Activated naive CD4-positive, alpha-beta T cell treated with anti-CD3 and anti-CD28 coated beads, Interleukin-2, amount 50 U/mL, for 24 hours (primary cell): ENCODE results near the gene MAGEA9.
"Not testable (repeated sequence)": the region's sequence is repeated elsewhere in the genome, so short reads cannot be mapped to it uniquely, and the experiment has no call there.

Experiments used
- H3K27ac Mint-ChIP-seq: one replicate; pipeline ENCODE4 v1.8.0; 2021; ENCODE audit warnings: mild to moderate bottlenecking, mixed read lengths
- H3K27me3 Mint-ChIP-seq: one replicate; pipeline ENCODE4 v1.8.0; 2021; ENCODE audit warnings: mixed read lengths
- H3K36me3 Mint-ChIP-seq: one replicate; pipeline ENCODE4 v1.8.0; 2021; ENCODE audit warnings: mixed read lengths
- H3K4me1 Mint-ChIP-seq: one replicate; pipeline ENCODE4 v1.8.0; 2021; ENCODE audit warnings: mixed read lengths
- H3K4me3 Mint-ChIP-seq: one replicate; pipeline ENCODE4 v1.8.0; 2021; ENCODE audit warnings: mild to moderate bottlenecking, mixed read lengths
- H3K9me3 Mint-ChIP-seq: one replicate; pipeline ENCODE4 v1.8.0; 2021; ENCODE audit warnings: mixed read lengths

MAGEA9 gene

GRCh38 chrX:149795531-149795930 lies 13.8 kb downstream of the MAGEA9 start:
- not testable (repeated sequence) for H3K27ac Mint-ChIP-seq, H3K9me3 Mint-ChIP-seq, H3K27me3 Mint-ChIP-seq, H3K36me3 Mint-ChIP-seq, H3K4me3 Mint-ChIP-seq
- peaks cover 32% of the 10 kb centered on the region for H3K4me1 Mint-ChIP-seq

DNA sequence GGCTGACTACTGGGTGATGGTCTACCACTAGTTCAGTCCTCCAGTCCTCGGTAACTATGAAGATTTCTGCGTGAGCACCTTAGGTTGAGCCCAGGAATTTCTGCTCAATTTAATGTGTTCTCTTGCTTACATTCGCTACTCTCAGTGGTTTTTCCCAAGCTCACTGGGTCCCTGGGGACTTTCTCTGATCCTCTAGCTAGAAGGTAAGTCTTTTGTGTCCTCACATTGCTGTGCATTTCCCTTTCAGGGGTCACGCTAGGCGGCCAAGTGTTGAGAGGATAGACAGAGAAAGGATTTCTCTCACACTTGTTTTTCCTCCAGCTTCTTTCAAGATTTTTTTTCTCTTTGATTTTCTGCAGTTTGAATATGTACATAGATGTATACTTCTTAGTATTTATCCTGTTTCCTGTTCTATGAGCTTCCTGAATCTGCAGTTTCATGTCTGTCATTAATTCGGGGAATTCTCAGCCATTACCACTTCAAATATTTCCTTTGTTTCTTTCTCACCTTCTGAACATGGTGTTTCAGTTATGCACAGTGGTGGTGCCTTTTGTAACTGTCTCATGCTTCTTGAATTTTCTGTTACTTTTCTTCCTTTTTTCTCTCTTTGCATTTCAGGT lies 17.5 kb downstream of the MAGEA9 start:
- H3K4me3 Mint-ChIP-seq = peak overlapping the region; percentile 11
- H3K36me3 Mint-ChIP-seq = no peaks in the 10 kb centered on the region
- peaks cover 40% of the 10 kb centered on the region for H3K4me1 Mint-ChIP-seq
- peak overlapping the region; percentile 74 for H3K27ac Mint-ChIP-seq
- no peaks in the 10 kb centered on the region for H3K27me3 Mint-ChIP-seq
- H3K9me3 Mint-ChIP-seq = no peaks in the 10 kb centered on the region

GRCh38 chrX:149799938-149800337 lies 18.2 kb downstream of the MAGEA9 start:
- H3K4me1 Mint-ChIP-seq = peaks cover 40% of the 10 kb centered on the region
- no peaks in the 10 kb centered on the region for H3K27me3 Mint-ChIP-seq
- no peaks in the 10 kb centered on the region for H3K36me3 Mint-ChIP-seq
- peak overlapping the region; percentile 11 for H3K4me3 Mint-ChIP-seq
- no peaks in the 10 kb centered on the region for H3K9me3 Mint-ChIP-seq
- H3K27ac Mint-ChIP-seq = peak overlapping the region; percentile 74

DNA sequence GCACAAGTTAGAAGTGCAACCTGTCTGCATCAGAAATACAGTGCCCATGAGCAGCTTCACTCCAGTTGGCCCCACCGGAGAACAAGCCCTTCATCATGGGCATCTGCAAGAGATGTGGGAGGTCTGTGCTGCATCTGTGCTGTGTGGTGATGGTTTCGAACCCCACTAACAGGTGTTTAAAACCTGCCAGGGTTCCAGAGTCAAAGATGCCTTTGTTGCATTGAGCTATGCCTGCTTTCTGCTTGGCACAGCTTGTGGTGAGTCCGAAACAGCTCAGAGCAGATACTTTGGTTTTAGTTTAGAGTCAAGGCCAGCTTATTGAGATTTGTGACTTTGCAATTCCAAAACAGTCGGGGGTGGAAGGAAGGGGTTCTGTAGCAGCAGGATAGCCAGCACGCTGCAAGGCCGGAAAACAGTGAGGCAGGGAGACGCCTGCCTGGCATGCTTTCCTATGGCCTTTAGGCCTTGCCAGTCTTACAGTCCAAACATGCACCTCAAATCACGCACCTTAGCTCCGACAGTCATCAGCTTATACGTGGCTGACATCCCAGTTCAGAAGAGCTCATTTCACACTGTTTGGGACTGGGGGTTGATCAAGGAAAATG lies 21.8 kb downstream of the MAGEA9 start:
- no peaks in the 10 kb centered on the region for H3K36me3 Mint-ChIP-seq
- no peak overlapping the region for H3K4me3 Mint-ChIP-seq
- H3K27ac Mint-ChIP-seq = no peak overlapping the region
- H3K27me3 Mint-ChIP-seq = no peaks in the 10 kb centered on the region
- H3K4me1 Mint-ChIP-seq = peaks cover 26% of the 10 kb centered on the region
- no peaks in the 10 kb centered on the region for H3K9me3 Mint-ChIP-seq

- Mint-ChIP-seq H3K27ac (no peak overlapping the region), H3K4me3 (no peak overlapping the region)
Measured at GRCh38 chrX:149804102-149804501, 22.4 kb downstream of the MAGEA9 start.

DNA sequence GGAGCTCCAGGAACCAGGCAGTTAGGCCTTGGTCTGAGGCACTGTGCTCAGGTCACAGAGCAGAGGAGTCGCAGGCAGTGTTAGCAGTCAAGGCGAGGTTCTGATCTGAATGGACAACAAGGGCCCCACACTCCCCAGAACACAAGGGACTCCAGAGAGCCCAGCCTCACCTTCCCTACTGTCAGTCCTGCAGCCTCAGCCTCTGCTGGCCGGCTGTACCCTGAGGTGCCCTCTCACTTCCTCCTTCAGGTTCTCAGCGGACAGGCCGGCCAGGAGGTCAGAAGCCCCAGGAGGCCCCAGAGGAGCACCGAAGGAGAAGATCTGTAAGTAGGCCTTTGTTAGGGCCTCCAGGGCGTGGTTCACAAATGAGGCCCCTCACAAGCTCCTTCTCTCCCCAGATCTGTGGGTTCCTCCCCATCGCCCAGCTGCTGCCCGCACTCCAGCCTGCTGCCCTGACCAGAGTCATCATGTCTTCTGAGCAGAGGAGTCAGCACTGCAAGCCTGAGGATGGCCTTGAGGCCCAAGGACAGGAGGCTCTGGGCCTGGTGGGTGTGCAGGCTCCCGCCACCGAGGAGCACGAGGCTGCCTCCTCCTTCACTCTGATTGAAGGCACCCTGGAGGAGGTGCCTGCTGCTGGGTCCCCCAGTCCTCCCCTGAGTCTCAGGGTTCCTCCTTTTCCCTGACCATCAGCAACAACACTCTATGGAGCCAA lies 26.2 kb downstream of the MAGEA9 start:
- no peak overlapping the region for H3K4me3 Mint-ChIP-seq
- H3K4me1 Mint-ChIP-seq = no peaks in the 10 kb centered on the region
- no peaks in the 10 kb centered on the region for H3K36me3 Mint-ChIP-seq
- no peak overlapping the region for H3K27ac Mint-ChIP-seq
- H3K9me3 Mint-ChIP-seq = no peaks in the 10 kb centered on the region
- no peaks in the 10 kb centered on the region for H3K27me3 Mint-ChIP-seq

More at GRCh38 chrX:149804102-149804501, 22.4 kb downstream of the MAGEA9 start:
- Mint-ChIP-seq H3K36me3 (no peaks in the 10 kb centered on the region), H3K9me3 (no peaks in the 10 kb centered on the region), H3K27me3 (no peaks in the 10 kb centered on the region), H3K4me1 (peaks cover 23% of the 10 kb centered on the region)

DNA sequence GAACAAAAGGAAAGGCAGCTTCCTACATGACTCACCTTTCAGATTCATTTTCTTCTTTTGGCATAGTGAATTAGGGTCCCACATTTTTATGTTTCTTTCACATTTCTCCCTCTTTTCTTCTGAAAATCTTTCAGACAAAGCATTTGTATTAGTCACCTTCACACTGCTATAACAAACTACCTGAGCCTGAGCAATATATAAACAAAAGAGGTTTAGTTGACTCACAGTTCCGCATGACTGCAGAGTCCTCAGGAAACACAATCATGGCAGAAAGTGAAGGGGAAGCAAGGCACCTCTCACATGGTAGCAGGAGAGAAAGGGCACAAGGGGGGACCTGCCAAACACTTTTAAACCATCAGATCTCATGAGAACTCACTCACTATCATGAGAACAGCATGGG lies 36.9 kb downstream of the MAGEA9 start:
- Mint-ChIP-seq H3K27ac (no peak overlapping the region), H3K4me1 (no peaks in the 10 kb centered on the region), H3K4me3 (no peak overlapping the region), H3K36me3 (no peaks in the 10 kb centered on the region), H3K9me3 (no peaks in the 10 kb centered on the region), H3K27me3 (no peaks in the 10 kb centered on the region)

DNA sequence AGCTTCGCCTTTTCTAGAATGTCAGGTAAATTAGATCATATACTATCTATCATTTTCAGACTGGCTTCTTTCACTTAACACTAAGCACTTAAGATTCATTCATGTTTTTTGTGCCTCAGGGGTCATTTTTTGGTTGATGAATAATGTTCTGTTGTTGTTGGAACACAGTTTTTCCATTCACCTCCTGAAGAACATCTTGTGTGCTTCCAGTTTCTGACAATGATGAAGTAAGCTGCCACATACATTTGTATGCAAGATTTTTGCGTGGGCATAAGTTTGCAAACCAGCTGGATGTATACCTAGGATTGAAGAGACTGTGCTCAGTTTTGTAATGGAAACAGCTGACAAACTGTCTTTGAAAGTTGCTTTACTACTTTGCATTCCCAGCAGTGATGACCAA lies 37.6 kb downstream of the MAGEA9 start:
- H3K4me3 Mint-ChIP-seq = no peak overlapping the region
- no peaks in the 10 kb centered on the region for H3K36me3 Mint-ChIP-seq
- H3K27me3 Mint-ChIP-seq = no peaks in the 10 kb centered on the region
- no peak overlapping the region for H3K27ac Mint-ChIP-seq
- no peaks in the 10 kb centered on the region for H3K4me1 Mint-ChIP-seq
- no peaks in the 10 kb centered on the region for H3K9me3 Mint-ChIP-seq

DNA sequence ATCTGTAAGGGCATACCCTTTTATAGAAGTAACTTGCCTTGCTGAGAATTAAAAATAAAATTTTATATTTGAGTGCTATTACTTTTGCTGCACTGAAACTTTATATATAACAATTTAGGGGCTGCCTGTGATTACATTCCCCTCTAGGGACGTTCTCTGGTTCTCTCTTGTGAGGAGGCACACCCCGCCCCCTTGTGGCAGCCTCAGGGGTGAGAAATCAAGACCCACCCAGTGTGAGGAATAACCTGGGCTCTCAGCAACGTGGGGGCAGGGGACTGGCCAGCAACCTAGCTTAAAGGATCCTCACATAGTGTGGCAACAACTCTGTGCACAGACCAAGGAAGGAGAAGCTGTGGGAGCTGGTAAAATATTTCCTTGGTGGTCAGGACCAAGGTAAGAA lies 43.7 kb downstream of the MAGEA9 start:
- H3K4me1 Mint-ChIP-seq = peaks cover 28% of the 10 kb centered on the region
- no peaks in the 10 kb centered on the region for H3K36me3 Mint-ChIP-seq
- no peak overlapping the region for H3K27ac Mint-ChIP-seq
- no peaks in the 10 kb centered on the region for H3K9me3 Mint-ChIP-seq
- H3K27me3 Mint-ChIP-seq = no peaks in the 10 kb centered on the region
- H3K4me3 Mint-ChIP-seq = no peak overlapping the region

DNA sequence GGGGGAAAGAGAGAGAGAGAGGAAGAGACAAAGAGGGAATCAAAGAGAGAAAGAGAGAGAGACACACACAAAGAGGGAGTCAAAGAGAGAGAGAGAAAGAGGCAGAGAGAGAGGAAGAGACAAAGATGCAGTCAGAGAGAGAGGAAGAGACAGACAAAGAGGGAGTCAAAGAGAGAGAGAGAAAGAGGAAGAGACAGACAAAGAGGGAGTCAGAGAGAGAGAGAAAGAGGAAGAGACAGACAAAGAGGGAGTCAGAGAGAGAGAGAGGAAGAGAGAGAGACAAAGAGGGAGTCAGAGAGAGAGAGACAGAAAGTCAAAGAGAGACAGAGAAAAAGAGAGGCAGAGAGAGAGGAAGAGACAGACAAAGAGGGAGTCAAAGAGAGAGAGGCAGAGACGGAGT lies 45.5 kb downstream of the MAGEA9 start:
- Mint-ChIP-seq H3K4me3 (no peak overlapping the region), H3K36me3 (no peaks in the 10 kb centered on the region), H3K27ac (no peak overlapping the region), H3K4me1 (peaks cover 32% of the 10 kb centered on the region), H3K9me3 (no peaks in the 10 kb centered on the region), H3K27me3 (no peaks in the 10 kb centered on the region)

DNA sequence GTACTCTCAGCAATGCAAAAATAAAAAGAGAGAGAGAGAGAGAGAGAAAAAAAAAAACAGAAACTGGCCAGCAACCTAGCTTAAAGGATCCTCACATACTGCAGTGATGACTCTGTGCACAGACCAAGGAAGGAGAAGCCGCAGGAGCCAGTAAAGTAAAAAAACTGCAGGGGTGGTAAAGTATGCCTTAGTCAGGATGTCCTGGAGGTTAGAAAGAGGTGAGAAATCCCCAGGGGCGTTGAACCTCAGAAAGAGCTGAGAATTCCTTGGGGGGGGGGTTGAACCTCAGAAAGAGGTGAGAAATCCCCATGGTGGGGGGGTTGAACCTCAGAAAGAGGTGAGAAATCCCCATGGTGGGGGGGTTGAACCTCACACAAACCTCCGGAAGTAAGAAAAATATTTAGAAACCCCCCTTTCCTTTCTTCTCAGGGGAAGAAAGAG lies 48.0 kb downstream of the MAGEA9 start:
- Mint-ChIP-seq H3K9me3 (no peaks in the 10 kb centered on the region), H3K27me3 (no peaks in the 10 kb centered on the region), H3K4me1 (peaks cover 32% of the 10 kb centered on the region), H3K4me3 (peak overlapping the region; percentile 87), H3K36me3 (no peaks in the 10 kb centered on the region), H3K27ac (peak overlapping the region; percentile 94)

DNA sequence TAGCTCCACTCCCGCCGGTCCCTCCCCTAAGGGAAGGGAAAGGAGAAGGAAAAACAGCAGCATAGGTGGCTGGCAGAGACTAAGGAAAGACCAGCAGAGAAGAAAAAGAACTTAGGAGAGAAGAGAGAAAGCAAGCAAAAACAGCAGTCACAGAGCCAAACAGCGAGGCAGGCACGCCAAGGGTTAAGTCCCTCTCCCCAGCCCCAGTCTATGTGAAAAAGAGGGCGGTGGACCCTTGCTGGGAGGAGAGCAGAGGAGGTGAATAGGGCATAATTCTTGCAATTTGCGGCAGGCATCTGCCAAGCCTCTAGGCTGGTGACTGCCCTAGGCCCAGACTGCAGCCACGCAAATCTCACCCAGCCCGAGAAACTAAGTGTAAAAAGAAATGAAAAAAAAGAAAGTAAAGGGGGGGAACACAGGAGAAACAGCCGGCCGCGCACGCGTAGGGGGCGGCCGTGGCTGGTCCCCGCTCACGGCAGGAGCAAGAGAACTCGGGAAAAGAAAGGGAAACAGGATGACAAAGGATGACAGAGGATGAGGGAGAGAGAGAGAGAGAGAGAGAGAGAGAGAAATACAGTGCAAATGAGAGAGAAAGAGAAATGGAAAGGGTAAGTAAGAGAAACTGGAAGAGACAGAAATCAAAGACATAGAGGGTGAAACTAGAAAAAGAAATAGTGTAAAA lies 48.6 kb downstream of the MAGEA9 start:
- Mint-ChIP-seq H3K4me3 (peak overlapping the region; percentile 87), H3K27me3 (no peaks in the 10 kb centered on the region), H3K9me3 (no peaks in the 10 kb centered on the region), H3K27ac (peak overlapping the region; percentile 94), H3K36me3 (no peaks in the 10 kb centered on the region), H3K4me1 (peaks cover 32% of the 10 kb centered on the region)

DNA sequence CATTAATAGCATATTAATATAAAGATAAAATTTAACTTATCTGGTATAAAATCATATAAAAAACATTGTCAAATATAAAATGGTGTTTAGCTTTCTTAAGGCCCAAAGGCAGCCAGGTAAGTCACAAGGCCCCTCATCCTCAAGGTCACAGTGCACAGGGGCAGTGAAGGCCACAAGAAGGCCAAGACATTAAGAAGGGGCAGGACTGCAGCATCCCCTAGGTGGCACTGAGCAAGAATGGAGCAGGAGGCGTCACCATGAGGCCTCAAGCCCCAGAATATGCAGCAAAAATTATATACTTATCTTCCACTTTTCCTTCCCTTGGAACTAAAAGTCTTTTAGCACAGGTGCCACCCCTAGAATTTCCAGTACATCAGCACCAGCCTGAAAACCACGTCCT lies 49.7 kb downstream of the MAGEA9 start:
- no peak overlapping the region for H3K4me3 Mint-ChIP-seq
- H3K9me3 Mint-ChIP-seq = no peaks in the 10 kb centered on the region
- no peaks in the 10 kb centered on the region for H3K27me3 Mint-ChIP-seq
- no peaks in the 10 kb centered on the region for H3K36me3 Mint-ChIP-seq
- H3K27ac Mint-ChIP-seq = no peak overlapping the region
- peaks cover 28% of the 10 kb centered on the region for H3K4me1 Mint-ChIP-seq

DNA sequence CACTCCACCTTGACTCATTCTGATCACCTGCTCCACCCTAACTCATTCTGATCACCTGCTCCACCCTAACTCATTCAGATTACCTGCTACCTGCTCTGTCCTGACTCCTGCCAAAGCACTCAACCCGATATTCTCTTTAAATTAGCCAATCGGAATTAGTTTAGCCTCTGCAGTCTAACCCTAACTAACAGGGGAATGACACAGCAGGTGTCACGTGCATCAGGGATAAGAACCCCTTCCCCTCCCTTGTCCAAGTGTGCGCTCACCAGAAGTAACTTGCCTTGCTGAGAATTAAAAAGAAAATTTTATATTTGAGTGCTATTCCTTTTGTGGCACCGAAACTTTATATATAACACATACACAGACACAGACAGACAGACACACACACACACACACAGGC lies 55.0 kb downstream of the MAGEA9 start:
- H3K4me1 Mint-ChIP-seq, H3K27me3 Mint-ChIP-seq, H3K4me3 Mint-ChIP-seq, H3K9me3 Mint-ChIP-seq, H3K36me3 Mint-ChIP-seq, H3K27ac Mint-ChIP-seq: not testable (repeated sequence)

DNA sequence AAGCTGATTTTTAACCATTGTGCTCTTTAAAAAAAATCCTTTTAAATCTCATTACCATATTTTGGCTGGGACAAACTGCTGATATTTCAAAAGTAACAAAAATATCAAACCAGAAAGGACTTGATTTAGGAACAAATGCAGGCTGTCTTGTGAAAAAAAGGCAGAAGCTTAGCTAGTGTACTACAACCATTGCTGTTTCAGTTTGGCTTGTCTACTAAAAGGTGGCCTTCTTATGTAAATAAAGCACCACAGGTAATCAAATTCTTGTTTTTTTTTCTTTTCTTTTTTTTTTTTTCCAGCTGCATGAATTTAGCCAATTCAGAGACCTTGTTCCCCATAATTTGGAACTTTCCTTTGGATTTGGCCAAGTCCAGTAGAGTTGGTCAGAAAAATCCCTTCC lies 55.4 kb downstream of the MAGEA9 start:
- H3K4me1 Mint-ChIP-seq = peaks cover 6% of the 10 kb centered on the region
- H3K4me3 Mint-ChIP-seq = no peak overlapping the region
- H3K27me3 Mint-ChIP-seq = no peaks in the 10 kb centered on the region
- no peak overlapping the region for H3K27ac Mint-ChIP-seq
- no peaks in the 10 kb centered on the region for H3K36me3 Mint-ChIP-seq
- no peaks in the 10 kb centered on the region for H3K9me3 Mint-ChIP-seq
